AG09309 (cell line): ENCODE measurements around the gene PARP16.

Experiments
- DNase-seq: peaks from one replicate; pipeline ENCODE4 v3.0.0-alpha.2; 2010; ENCODE audit warnings: low read depth
- H3K4me3 ChIP-seq: 2 replicates; pipeline ENCODE4 v1.5.1; 2011; ENCODE audit warnings: mild to moderate bottlenecking, low read depth, low read length, moderate library complexity; ENCODE audit not compliant: control insufficient read depth
- TF ChIP-seq, protein P1 (sequence below): IDR thresholded peaks from 2 replicates; pipeline ENCODE4 v1.5.1; 2011; ENCODE audit warnings: mild to moderate bottlenecking, low read depth, low read length, inconsistent platforms; ENCODE audit not compliant: insufficient read depth, control insufficient read depth; ENCODE audit errors: missing control alignments

The PARP16 gene

DNA sequence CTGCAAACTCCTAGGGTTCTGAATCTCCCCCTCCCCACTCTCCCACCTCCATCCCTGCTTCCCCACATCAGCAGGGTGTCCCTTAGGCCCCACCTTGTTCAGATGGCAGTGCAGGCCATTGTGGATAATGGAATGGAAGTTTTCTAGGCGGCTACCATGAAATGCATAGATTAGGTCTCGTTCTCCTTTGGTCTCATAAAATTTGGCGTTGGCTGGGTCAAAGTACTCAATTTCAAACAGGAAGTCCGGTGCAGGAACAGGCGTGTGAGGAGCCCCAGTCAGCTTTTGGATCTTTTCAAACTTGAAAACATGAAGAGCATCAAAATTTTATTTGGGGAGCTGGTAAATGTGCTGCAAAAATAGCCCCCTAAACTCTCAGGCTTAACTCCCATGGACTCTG is 20.2 kb downstream of the PARP16 start:
- no peak overlapping the region for H3K4me3 ChIP-seq
- no peak for DNase-seq
- TF ChIP-seq, protein P1, sequence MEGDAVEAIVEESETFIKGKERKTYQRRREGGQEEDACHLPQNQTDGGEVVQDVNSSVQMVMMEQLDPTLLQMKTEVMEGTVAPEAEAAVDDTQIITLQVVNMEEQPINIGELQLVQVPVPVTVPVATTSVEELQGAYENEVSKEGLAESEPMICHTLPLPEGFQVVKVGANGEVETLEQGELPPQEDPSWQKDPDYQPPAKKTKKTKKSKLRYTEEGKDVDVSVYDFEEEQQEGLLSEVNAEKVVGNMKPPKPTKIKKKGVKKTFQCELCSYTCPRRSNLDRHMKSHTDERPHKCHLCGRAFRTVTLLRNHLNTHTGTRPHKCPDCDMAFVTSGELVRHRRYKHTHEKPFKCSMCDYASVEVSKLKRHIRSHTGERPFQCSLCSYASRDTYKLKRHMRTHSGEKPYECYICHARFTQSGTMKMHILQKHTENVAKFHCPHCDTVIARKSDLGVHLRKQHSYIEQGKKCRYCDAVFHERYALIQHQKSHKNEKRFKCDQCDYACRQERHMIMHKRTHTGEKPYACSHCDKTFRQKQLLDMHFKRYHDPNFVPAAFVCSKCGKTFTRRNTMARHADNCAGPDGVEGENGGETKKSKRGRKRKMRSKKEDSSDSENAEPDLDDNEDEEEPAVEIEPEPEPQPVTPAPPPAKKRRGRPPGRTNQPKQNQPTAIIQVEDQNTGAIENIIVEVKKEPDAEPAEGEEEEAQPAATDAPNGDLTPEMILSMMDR = no peak

- TF ChIP-seq, protein P1 = no peak
- no peak for DNase-seq
- H3K4me3 ChIP-seq = no peak overlapping the region
These were observed 21.7 kb downstream of the PARP16 start for GRCh38 chr15:65264863-65265430.

- no peak overlapping the region for H3K4me3 ChIP-seq
- no peak for DNase-seq
- TF ChIP-seq, protein P1 = no peak
These were observed 23.4 kb downstream of the PARP16 start for GRCh38 chr15:65263313-65263712.

- no peak for DNase-seq
- TF ChIP-seq, protein P1 = no peak
- no peak overlapping the region for H3K4me3 ChIP-seq
These were observed 25.7 kb downstream of the PARP16 start for GRCh38 chr15:65260968-65261367.

DNA sequence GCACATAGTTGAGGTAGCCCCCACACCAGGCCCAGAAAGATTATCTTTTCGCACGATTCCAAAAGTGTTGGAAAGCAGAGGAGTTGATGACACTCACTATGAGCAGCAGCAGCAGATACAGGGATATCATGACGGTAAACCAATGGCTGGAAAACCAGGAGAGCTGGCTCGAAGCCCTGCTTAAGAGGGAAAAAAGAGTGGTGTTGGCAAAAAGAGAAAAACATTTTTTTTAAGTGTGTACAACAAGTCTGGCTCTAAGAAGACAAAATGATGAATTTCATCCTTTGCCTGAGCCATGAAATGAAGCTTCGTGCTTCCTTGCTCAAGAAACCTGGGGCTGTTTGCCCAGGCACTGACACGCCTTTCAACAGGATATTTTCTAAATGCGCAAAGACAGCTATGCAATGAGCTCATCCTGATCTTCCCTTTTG is 27.3 kb downstream of the PARP16 start:
- TF ChIP-seq, protein P1 = no peak

DNA sequence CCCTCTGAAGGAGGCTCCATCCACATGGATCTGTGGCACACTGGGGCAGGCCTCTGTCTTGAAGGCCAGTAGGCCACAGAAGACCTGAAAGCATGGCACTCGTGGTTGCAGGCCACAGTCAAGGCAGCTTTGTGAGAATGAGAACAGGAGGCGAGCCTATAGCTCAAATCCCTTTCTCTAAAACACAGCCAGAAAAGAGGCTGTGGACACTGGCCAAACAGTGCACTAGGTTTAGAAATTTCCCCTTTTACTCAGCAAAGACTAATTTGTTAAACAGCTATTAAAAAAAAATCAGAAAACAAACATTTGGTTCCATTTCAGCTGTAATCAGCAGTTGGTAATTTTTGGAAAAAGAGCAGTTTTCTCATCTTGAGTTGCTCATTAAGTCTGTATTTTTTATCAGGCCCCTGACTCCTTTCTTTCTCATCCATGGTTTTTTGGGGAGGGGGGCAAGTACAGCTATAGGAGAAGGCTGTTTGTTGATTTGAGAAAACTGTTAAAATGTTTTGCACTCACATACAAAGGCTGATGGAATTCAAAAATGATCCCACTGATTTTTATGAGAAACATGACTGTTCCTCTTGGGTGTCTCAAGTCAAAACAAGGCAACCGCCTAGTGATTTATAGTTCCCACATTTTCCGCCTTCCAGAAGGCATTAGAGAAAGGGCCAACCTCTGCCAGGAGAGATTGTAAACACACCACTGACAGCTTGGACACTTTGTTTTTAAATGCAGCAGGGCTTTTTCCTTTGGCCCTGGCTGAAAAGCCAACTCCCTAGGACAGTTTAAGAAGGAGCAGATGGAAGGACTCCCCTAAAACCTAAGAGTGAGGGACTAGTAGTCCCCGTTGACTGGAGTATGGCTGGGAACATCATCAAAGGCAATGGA is 28.1 kb downstream of the PARP16 start:
- peak; percentile 21 for DNase-seq
- no peak overlapping the region for H3K4me3 ChIP-seq
- TF ChIP-seq, protein P1 = no peak

More for the DNA sequence above, 27.3 kb downstream of the PARP16 start:
- H3K4me3 ChIP-seq = no peak overlapping the region
- no peak for DNase-seq
